Anterior cingulate cortex (tissue), 58 donors: Measurements from ENCODE around the gene ITFG1.
"Not testable (repeated sequence)": the region's sequence is repeated elsewhere in the genome, so short reads cannot be mapped to it uniquely, and the experiment has no call there.

ENCODE experiments used
- DNase-seq, 58 donors: peaks; one replicate each; lab custom pipeline; 2025; lab: John Stamatoyannopoulos, UW

ITFG1 gene

DNA sequence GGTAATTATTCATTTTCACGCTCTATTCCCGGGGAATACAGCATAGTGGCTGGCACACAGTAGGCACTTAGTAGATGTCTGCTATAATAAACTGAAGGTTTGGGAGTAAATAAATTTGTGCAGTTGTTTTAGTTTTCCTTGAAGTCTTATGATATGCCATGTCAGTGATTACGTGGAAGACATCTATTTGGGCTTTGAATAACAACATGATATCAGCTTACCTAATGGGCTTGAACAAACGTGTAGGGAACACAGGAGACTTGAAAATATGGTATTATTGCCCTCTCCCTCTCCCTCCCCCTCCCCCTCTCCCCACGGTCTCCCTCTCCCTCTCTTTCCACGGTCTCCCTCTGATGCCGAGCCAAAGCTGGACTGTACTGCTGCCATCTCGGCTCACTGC, 280.8 kb downstream of the ITFG1 start:
- no peak for DNase-seq

DNA sequence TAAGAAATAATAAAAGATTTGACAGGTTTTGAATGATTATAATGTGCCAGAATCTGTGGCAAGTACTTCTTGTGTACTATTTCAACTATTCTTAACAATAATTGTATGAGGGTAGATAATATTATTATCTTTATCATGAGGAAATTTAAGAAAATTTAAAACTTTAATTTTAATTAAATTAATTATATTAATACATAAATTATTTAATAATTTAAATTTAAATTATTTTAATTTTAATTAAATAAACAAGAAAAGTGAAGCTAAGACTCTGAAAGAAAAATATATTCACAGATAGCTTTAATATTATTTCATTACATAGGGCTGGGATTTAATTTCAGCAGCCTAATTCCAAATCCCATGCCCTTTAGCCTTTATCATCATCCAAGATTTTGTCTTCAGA, 285.7 kb downstream of the ITFG1 start:
- DNase-seq, result no peak

DNA sequence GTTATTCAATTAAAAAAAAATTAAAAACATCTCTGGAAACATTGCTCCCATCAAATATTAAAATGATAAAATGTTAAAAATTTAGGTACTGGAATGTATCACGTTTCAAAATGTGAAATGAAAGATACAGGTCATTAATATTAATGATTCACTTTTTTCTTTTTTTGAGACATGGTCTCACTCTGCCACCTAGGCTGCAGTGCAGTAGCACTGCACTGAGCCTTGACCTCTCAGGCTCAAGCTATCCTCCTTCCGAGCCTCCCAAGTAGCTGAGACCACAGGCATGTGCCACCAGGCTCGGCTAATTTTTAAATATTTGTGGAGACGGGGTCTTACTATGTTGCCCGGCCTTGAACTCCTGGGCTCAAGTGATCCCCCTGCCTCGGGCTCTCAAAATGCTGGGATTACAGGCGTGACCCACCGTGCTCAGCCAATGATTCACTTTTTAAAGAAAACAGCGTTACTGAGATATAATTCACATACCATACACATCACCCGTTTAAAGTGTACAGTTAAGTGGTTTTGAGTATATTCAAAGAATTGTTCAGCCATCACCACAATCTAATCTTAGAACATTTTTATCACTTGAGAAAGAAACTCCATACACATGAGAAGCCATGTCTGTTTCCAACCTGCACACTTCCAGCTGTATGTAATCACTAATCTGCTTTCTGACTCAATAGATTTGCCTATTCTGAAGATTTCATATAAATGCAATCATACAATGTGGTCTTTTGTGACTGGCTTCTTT, 298.0 kb downstream of the ITFG1 start:
- DNase-seq, result no peak

DNA sequence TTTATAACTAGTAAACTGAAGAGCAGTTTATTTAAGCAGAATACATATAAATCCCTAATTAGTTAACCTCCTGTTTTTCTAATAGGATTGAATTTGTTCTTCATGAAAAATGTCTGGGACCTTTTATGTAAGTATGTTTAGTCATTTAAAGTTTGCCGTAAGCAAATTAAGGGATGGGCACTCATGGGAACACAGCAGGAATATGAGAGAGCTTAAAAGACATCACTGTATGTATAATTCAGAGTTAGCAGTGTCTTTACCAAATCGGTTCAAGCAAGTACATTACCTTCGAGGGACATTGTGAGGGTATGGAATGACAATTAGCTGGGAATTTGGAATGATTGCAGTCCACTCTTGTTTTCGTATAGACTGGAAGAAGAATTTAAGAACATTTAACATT, 299.4 kb downstream of the ITFG1 start:
- DNase-seq, result no peak

DNA sequence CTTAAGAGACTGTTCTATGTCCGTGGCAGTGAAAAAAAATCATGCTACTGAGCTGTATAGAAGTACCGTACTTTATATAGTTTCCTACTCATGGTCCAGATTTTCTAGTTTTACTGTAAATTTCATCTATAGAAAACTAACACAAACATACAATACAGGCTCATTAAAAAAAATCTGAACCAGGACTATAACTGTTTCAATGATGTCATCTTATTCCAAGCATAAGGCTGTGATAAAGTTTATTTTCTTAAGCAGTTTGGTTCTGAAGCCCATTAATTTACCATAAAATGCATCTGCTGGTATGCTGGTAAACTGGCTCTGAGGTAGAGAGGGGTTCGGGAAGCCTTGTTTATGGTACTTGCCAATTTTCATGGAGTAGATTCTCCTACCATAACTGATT, 300.4 kb downstream of the ITFG1 start:
- DNase-seq, result no peak

DNA sequence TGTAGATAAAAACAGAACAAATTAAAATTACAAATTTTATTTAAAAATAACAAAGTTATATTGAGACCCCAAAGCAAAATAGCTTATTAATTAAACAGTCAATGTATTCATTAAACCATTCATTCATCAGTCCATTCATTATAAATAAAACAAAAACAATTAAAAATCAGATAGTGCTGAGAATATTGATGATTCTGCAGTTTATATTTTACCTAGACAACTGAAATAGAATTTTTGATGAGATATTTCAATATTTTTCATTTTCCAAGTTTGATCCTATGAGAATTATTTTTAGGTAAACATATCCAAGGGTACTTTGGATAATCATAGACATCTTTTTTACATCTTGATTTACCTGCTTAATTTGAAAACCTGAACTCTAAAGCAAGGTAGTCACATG, 301.9 kb downstream of the ITFG1 start:
- DNase-seq, result no peak

DNA sequence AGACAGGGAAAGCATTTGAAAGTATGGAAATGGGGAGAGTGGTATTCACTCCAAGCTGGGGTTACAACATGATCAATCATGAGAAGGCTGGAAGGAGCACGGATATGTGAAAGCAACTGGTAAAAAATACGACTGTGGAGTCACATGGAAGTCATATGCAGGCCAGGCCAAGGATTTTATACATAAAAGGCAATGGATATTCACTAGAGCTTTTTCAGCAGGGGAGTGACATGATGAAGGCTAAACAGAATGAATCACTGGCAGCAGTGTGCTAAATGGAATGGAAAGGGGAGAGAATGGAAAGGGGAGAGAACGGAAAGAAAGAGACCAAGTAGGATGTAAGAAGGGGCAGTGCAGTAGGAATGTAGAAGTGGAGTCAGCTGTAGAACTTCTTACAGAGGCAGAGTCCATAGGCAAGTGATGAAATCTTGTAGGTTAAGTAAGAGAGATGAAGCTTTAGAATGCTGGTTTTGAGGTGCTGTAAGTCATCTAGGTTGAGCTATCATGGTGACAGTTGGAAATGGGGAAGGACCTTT, 304.1 kb downstream of the ITFG1 start:
- no peak for DNase-seq

DNA sequence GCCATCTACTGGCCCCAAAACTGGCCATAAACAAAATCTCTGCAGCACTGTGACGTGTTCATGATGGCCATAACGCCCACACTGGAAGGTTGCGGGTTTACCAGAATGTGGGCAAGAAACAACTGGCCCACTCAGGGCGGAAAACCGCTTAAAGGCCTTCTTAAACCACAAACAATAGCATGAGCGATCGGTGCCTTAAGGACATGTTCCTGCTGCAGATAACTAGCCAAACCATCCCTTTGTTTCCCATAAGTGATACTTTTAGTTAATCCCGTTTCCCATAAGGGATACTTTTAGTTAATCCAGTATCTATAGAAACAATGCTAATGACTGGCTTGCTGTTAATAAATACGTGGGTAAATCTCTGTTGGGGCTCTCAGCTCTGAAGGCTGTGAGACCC, 308.4 kb downstream of the ITFG1 start:
- not testable (repeated sequence) for DNase-seq

DNA sequence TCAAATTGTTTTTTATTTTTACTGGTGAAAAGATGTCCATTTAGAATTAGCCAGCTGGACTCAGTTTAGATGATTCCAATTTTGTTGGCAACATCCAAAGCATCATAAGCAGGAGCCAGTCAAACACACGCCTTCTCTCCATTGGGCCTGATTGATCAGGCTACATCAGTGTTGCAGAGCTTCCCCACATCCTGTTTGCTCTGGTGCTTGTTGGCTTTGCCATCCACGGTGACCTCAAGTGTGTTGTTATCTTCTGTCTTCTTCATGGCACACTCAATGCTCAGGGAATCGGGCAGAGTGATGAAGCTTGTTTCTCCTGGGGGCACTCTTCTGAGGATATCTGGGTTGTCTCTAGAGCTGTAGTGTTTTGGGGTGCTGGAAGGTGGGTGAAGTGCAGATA, 310.8 kb downstream of the ITFG1 start:
- DNase-seq, result no peak

DNA sequence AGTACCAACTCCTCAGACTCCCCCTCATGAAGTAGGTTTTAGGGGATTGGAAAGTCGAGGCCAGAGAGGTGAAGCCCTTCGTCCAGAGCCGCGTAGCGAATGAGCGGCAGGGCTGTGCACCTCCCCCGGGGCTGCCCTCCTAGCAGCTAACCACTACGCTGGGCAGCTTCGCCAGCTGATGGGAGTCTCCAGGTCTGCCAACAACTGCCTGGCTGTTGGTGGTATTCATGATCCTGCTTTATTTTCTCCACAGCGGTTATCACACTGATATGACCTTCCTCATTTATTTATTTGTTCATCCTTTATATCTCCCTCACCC, 316.3 kb downstream of the ITFG1 start:
- DNase-seq, result no peak

DNA sequence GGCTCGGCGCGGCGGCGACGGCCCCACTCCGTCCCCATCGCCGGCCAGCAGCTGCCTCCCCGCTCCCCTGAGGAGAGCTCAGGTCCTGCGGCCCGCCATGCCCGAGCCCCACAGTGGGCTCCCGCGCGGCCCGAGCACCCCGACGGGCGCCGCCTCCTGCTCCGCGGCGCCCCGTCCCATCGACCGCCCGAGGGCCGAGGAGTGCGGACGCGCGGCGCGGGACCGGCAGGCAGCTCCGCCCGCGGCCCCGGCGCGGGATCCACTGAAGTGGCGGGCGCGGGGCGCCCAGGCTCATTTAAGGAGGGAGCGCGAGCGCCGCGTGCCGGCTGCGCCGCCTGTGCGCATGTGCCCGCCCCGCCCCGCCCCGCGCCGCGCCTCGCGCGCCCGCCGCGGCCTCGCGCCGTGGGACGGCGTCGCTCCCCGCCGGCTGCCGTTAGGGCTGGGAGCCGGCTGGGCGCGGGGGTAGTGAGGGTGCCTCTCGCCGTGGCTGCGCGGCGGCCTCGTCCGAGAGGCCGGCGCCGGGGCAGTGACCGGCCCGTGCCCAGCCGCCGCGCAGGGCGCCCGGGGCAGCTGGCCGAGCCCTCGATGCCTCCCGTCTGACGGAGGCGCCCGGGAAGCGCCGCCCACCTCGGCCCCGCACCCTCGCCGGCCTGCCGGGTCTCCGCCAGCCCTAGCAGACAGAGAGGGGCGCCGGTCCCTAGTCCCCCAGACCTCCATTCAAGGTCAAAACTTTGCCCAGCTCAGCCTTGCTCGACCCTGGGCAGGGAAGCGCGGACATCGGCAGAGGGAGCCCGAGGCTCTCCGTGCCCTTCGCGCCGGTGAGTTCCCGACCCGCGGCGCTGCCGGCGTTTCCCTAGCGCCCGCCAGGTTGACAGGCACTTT, 316.9 kb downstream of the ITFG1 start, which contains the start of gene NETO2:
TSS of gene NETO2 (minus strand) at position 269 of the 882 bp plus-strand sequence. CDS start 333 bp downstream, outside the sequence.
- peak in 43 of 58 donors; percentile 16 to 77 (median 39) for DNase-seq

DNA sequence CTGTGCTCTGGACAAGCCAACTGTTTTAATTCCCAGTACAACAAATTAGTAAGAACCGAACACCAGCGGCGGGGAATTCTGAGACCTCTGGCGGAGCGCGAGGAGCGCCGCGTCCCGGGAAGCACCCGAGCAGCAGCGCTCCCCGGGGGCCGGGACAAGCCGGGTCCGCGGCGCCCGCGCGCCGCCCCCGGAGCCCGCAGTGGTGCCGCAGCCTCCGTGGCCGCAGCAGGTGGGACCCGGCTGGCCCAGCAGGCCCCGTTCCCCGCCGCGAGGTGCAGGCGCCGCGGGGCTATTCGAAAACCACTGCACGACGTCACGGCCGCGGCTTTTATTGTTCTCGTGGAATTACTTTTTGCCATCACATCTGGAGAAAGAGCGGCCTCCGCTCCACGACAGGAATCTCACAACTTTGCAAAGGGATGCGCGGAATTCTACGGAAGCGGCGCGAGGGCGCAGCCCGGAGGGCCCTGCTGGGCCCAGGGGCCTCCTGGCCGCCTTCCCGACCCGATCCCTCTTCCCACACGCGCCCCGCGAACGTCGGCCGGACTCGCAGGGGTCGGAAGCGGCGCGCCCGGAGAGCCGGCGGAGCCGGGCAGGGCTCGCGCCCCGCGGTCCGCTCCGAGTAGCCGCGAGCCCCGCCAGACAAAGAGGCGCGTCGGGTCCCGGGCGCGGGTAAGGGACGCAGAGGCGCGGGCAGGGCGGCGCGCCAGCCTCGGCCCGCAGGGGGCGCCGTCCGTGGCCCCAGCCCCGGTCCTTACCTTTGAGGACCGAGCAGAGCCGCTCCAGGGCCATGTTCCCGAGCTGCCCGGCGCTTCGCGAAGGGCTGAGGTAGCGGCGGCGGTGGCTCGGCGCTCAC, 317.8 kb downstream of the ITFG1 start:
- DNase-seq, result peak in 30 of 58 donors; percentile 9 to 60 (median 34)

DNA sequence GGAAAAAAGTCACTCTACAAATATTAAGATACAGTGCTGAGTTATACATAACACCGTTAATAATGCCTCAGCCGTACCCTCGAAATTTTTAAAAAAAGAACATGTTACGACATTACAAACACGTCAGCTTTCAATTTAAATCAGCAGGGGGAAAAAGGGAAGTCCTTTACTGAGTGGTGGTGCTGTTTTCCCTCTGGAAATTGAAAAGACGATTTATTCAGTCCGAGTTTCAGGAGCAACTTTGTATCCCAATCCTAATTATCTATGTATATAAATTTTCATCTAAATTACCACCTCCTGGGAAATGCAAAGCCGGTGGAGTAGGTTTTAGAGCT, 318.4 kb downstream of the ITFG1 start:
- no peak for DNase-seq

DNA sequence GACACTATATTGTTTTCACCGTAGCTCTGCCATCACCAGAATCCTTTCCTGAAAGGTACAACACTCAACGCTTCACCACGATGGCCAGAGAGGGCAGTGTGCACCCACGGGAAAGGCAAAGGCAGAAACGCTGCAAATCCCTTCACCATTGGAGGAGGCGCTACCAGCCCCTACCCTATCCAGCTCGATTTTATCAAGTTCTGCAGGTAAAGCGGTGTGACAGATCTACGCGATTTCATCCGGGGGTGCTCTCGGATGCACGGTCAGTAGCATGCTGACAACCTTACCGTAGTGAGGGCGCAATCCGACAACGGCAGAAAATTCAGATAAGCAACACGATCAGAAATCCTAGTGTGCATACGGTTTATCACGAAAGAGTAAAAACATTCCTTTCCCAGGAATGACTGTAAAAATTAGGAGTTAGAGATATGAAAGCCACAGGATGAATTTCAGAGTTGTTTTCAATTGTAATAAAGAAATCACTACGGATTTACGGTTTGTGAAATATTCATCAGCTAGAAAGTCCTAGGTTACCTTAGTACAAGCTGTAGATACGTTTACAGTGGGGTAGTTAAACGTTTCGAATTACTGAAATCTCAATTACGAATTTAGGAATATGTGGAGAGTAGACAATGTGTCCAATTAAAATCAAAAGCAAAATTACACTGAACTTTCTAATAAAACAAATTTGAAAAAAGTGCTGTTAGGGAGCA, 318.9 kb downstream of the ITFG1 start:
- peak in 54 of 58 donors; percentile 29 to 93 (median 76) for DNase-seq

DNA sequence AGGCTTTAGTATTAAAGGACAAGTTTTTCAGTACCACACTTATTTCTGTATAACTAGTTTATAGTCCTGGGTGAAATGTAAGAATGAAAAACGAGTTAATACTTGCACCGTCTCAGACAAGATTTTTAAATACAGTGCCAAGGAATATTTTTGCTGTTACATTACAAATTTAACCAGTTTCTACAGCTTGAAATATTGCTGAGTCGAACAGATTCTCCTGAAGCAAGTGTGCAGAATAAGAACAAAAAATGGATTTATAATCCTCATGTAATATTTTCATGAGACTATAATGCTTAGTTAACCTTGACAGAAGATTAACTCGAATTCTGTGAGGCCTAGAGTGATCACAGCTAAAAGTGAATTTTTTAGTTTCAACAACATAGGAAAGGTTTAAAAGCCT, 320.2 kb downstream of the ITFG1 start:
- DNase-seq, result no peak

DNA sequence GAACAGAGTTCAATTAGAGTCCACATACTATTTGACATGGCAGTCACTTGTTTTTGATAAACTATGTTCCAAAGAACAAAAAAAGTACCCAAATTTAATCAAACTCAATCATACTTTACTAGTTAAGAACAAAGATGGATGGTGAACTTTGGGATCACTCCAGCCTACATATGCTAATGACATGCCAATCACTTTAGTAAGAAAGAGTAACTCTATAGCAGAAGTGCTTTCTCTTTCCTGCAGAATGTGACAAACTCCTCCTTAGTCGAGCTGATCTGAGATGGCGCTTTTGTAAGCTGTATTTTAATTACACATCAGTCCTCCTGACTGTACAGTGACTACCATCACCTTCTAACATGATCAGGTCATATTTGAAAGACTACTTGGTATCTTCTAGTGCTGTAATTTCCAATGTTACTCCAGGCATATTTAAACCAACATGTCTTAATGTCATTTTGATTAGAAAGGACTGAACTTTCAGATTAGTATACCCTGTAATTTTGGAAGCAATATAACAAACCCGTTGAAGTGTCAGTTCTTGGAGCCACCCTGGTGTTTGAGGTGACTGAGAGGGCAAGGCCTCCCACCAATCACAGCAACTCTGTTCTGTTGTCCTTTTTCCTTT, 321.2 kb downstream of the ITFG1 start:
- no peak for DNase-seq

DNA sequence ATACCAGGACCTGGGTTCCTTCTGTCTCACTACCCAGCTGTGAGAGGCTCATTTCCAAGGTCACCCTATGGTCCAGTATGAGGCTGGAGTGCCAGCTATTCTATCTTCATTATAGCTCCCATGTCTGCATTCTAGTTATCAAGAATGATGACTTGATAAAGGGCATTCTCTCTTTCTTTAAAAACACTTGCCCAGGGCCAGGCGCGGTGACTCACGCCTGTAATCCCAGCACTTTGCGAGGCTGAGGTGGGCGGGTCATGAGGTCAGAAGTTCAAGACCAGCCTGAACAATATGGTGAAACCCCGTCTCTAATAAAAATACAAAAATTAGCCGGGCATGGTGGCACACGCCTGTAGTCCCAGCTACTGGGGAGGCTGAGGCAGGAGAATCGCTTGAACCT, 322.9 kb downstream of the ITFG1 start:
- not testable (repeated sequence) for DNase-seq

DNA sequence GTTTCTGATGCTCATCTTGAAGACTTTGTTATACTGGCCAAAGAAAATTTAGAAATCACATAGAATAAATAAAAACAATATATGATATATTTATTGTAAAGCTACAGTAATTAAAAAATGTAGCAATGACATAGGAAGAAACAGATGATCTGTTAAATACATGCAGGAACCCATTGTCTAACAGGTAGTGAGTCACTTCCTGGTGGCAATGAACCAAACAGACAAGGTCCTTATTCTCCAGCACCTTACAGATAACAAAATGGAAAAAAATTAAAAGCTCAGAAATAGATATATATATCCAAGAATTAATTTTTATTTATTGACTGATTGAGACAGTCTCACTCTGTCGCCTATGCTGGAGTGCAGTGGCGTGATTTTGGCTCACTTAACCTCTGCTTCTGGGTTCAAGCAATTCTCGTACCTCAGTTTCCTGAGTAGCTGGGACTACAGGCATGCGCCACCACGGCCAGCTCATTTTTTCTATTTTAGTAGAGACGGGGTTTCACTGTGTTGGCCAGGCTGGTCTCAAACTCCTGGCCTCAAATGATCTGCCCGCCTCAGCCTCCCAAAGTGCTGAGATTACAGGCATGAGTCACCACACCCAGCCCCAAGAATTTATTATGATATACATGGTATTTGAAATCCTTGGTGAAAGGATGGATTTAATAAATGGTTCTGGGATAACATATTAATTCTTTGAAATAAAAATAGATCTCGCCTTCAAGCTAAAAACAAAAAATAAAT, 324.6 kb downstream of the ITFG1 start:
- DNase-seq, result no peak

DNA sequence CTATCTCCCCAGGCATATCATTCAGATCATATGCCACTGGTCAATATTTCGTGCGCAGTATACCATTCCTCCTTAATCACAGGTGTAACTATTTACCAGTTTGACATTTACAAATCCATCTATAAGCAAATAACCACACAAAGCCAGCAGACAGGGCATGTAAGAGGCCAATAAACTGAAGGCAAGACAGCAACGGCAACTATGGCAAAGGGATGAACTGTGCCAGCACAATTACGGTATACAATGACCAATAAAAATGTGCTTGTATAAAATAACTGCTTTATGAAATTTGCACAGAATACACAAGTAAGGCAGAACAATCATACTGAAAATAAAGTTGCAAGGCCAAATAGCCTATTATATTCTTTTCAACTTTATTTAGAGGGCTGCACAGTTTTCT, 326.3 kb downstream of the ITFG1 start:
- DNase-seq, result no peak
